Upper lobe of left lung (tissue), 4 donors: ENCODE measurements around the gene HEXA.

Source experiments
- EP300 ChIP-seq, 4 donors: sonication (generic); formaldehyde crosslinking; IDR thresholded peaks; one replicate each; pipeline ENCODE4 v1.5.1; 2017; ENCODE audit warnings: antibody characterized with exemption in 4 of 4, control low read depth in 2 of 4
- POLR2A ChIP-seq, 4 donors: fragments of 450-650 bp; IDR thresholded peaks; one replicate each; pipeline ENCODE4 v1.5.1; 2016 to 2017; ENCODE audit warnings: antibody characterized with exemption in 4 of 4, mild to moderate bottlenecking in 2 of 4
- POLR2AphosphoS5 ChIP-seq, 2 donors: sonication (generic); formaldehyde crosslinking; IDR thresholded peaks; one replicate each; pipeline ENCODE4 v1.5.1; 2017; ENCODE audit warnings: antibody characterized with exemption in 2 of 2
- TF ChIP-seq, protein P1 (sequence below), 6 experiments: fragments of 450-650 bp in 4 of 6; fragments of 200-600 bp in 2 of 6; sonication (generic) in 2 of 6; IDR thresholded peaks; one replicate each; pipeline ENCODE4 v1.5.1; 2016 to 2019; ENCODE audit warnings: antibody characterized with exemption in 6 of 6

DNA sequence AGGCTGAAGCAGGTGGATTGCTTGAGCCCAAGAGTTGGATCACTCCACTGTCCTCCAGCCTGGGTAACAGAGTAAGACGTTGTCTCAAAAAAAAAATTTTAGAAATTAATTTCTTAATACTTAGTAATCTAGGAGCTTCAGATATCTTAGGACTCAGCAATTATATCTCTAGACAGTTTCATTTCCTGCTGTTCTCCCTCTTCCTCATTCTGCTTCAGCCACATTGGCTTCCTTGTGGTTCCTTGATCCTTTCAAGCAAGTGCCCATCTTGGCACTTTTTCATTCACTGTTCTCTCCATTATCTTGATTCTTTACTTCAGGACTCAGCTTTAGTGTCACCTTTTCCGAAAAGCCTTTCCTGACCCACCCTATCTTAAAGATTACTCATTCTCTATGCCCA is 44.8 kb upstream of the HEXA start:
- TF ChIP-seq, protein P1, sequence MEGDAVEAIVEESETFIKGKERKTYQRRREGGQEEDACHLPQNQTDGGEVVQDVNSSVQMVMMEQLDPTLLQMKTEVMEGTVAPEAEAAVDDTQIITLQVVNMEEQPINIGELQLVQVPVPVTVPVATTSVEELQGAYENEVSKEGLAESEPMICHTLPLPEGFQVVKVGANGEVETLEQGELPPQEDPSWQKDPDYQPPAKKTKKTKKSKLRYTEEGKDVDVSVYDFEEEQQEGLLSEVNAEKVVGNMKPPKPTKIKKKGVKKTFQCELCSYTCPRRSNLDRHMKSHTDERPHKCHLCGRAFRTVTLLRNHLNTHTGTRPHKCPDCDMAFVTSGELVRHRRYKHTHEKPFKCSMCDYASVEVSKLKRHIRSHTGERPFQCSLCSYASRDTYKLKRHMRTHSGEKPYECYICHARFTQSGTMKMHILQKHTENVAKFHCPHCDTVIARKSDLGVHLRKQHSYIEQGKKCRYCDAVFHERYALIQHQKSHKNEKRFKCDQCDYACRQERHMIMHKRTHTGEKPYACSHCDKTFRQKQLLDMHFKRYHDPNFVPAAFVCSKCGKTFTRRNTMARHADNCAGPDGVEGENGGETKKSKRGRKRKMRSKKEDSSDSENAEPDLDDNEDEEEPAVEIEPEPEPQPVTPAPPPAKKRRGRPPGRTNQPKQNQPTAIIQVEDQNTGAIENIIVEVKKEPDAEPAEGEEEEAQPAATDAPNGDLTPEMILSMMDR (IDR thresholded peaks at IDR 0.05), result no peak
- TF ChIP-seq EP300 (IDR thresholded peaks at IDR 0.05) (no peak), POLR2AphosphoS5 (IDR thresholded peaks at IDR 0.05) (no peak), POLR2A (IDR thresholded peaks at IDR 0.05) (no peak)
